Activated naive CD8-positive, alpha-beta T cell treated with anti-CD3 and anti-CD28 coated beads, Interleukin-2, amount 10 ng/mL, durations not matched to agents 7 days and 5 days (primary cell): ENCODE results near the gene SMIM23. TPM values are rescaled to one million over a fixed set of nuclear protein-coding genes. Genes with fewer than 3 reads are reported as not detected.

Experiments
- ATAC-seq: fragments of 150-1000 bp; cut with Tn5 transposase; one replicate; pipeline ENCODE4 v1.10.0; 2021; ENCODE audit warnings: low read depth, moderate library complexity
- POLR2A ChIA-PET: fragments of 350-600 bp; sonication (Branson Sonifier 250); formaldehyde crosslinking; loops from one replicate; lab custom pipeline; 2021; ENCODE audit warnings: antibody characterized with exemption; lab: Charles Lee
- DNase-seq: peaks from one replicate; pipeline ENCODE4 v3.0.0; 2021
- H3K27ac Mint-ChIP-seq: one replicate; pipeline ENCODE4 v1.8.0; 2022; ENCODE audit warnings: mild to moderate bottlenecking, mixed read lengths
- H3K27me3 Mint-ChIP-seq: one replicate; pipeline ENCODE4 v1.8.0; 2022; ENCODE audit warnings: mild to moderate bottlenecking, moderate library complexity, mixed read lengths
- H3K36me3 Mint-ChIP-seq: one replicate; pipeline ENCODE4 v1.8.0; 2021; ENCODE audit warnings: mild to moderate bottlenecking, mixed read lengths
- H3K4me1 Mint-ChIP-seq: one replicate; pipeline ENCODE4 v1.8.0; 2021; ENCODE audit warnings: mixed read lengths
- H3K4me3 Mint-ChIP-seq: one replicate; pipeline ENCODE4 v1.8.0; 2022; ENCODE audit warnings: mild to moderate bottlenecking, moderate library complexity, mixed read lengths
- H3K9me3 Mint-ChIP-seq: one replicate; pipeline ENCODE4 v1.8.0; 2021; ENCODE audit warnings: mixed read lengths
- total RNA-seq, 2 experiments: library from RNA; stranded (reverse); gene quantifications; one replicate each; pipeline ENCODE4 v1.2.3, GENCODE V29; 2021

Gene SMIM23
- total RNA-seq, 2 experiments from 2014 or later, result not detected

GRCh38 chr5:171782332-171782966, 3.2 kb upstream of the SMIM23 start:
- Mint-ChIP-seq H3K9me3 (peaks cover 1% of the 10 kb centered on the region), H3K4me1 (no peaks in the 10 kb centered on the region), H3K4me3 (no peak overlapping the region), H3K36me3 (no peaks in the 10 kb centered on the region), H3K27ac (no peak overlapping the region), H3K27me3 (peaks cover 11% of the 10 kb centered on the region)
- no peak for ATAC-seq
- POLR2A ChIA-PET, result no interaction called here
- DNase-seq, result no peak

GRCh38 chr5:171783051-171783450, 2.6 kb upstream of the SMIM23 start:
- Mint-ChIP-seq H3K4me3 (no peak overlapping the region), H3K4me1 (no peaks in the 10 kb centered on the region), H3K27me3 (peaks cover 11% of the 10 kb centered on the region), H3K36me3 (no peaks in the 10 kb centered on the region), H3K27ac (no peak overlapping the region), H3K9me3 (peaks cover 1% of the 10 kb centered on the region)
- no peak for ATAC-seq
- DNase-seq, result no peak
- POLR2A ChIA-PET, result no interaction called here

GRCh38 chr5:171789353-171789752, 3.7 kb downstream of the SMIM23 start:
- no peaks in the 10 kb centered on the region for H3K9me3 Mint-ChIP-seq
- peaks cover 1% of the 10 kb centered on the region for H3K4me1 Mint-ChIP-seq
- ATAC-seq, result no peak
- H3K27ac Mint-ChIP-seq, result no peak overlapping the region
- H3K36me3 Mint-ChIP-seq, result no peaks in the 10 kb centered on the region
- H3K4me3 Mint-ChIP-seq, result no peak overlapping the region
- POLR2A ChIA-PET, result no interaction called here
- no peak for DNase-seq
- peaks cover 17% of the 10 kb centered on the region for H3K27me3 Mint-ChIP-seq

GRCh38 chr5:171790408-171790807, 4.8 kb downstream of the SMIM23 start:
- H3K9me3 Mint-ChIP-seq, result no peaks in the 10 kb centered on the region
- ATAC-seq, result no peak
- H3K4me1 Mint-ChIP-seq, result peaks cover 1% of the 10 kb centered on the region
- H3K4me3 Mint-ChIP-seq, result no peak overlapping the region
- POLR2A ChIA-PET, result no interaction called here
- H3K27ac Mint-ChIP-seq, result no peak overlapping the region
- DNase-seq, result no peak
- H3K27me3 Mint-ChIP-seq, result peaks cover 18% of the 10 kb centered on the region
- H3K36me3 Mint-ChIP-seq, result no peaks in the 10 kb centered on the region

- DNase-seq (no peak), ATAC-seq (no peak)
- no peak overlapping the region for H3K27ac Mint-ChIP-seq
- H3K4me1 Mint-ChIP-seq, result peaks cover under 1% of the 10 kb centered on the region
- no peaks in the 10 kb centered on the region for H3K36me3 Mint-ChIP-seq
- H3K4me3 Mint-ChIP-seq, result no peak overlapping the region
- no peaks in the 10 kb centered on the region for H3K9me3 Mint-ChIP-seq
- POLR2A ChIA-PET, result no interaction called here
- peaks cover 11% of the 10 kb centered on the region for H3K27me3 Mint-ChIP-seq
Observed at GRCh38 chr5:171794470-171794960, 8.9 kb downstream of the SMIM23 start.

- ATAC-seq, result no peak
- H3K4me3 Mint-ChIP-seq, result no peak overlapping the region
- POLR2A ChIA-PET, result no interaction called here
Observed at GRCh38 chr5:171795381-171795780, 9.8 kb downstream of the SMIM23 start.

GRCh38 chr5:171796436-171796835, 10.8 kb downstream of the SMIM23 start:
- no peaks in the 10 kb centered on the region for H3K9me3 Mint-ChIP-seq
- H3K4me3 Mint-ChIP-seq, result no peak overlapping the region

More at GRCh38 chr5:171795381-171795780, 9.8 kb downstream of the SMIM23 start:
- Mint-ChIP-seq H3K4me1 (no peaks in the 10 kb centered on the region), H3K9me3 (no peaks in the 10 kb centered on the region), H3K27ac (no peak overlapping the region), H3K27me3 (peaks cover 8% of the 10 kb centered on the region), H3K36me3 (no peaks in the 10 kb centered on the region)
- DNase-seq, result no peak

GRCh38 chr5:171797543-171797942, 11.9 kb downstream of the SMIM23 start:
- Mint-ChIP-seq H3K27ac (no peak overlapping the region), H3K27me3 (peaks cover 4% of the 10 kb centered on the region), H3K4me3 (no peak overlapping the region), H3K36me3 (no peaks in the 10 kb centered on the region), H3K9me3 (no peaks in the 10 kb centered on the region), H3K4me1 (no peaks in the 10 kb centered on the region)
- no peak for ATAC-seq
- POLR2A ChIA-PET, result no interaction called here
- no peak for DNase-seq

More at GRCh38 chr5:171796436-171796835, 10.8 kb downstream of the SMIM23 start:
- POLR2A ChIA-PET, result no interaction called here
- DNase-seq, result no peak
- no peak for ATAC-seq
- Mint-ChIP-seq H3K27me3 (peaks cover 4% of the 10 kb centered on the region), H3K27ac (no peak overlapping the region), H3K4me1 (no peaks in the 10 kb centered on the region), H3K36me3 (no peaks in the 10 kb centered on the region)

- H3K9me3 Mint-ChIP-seq, result no peaks in the 10 kb centered on the region
- DNase-seq (no peak), ATAC-seq (no peak)
- H3K4me3 Mint-ChIP-seq, result no peak overlapping the region
- H3K4me1 Mint-ChIP-seq, result no peaks in the 10 kb centered on the region
- H3K27ac Mint-ChIP-seq, result no peak overlapping the region
- POLR2A ChIA-PET, result no interaction called here
- H3K36me3 Mint-ChIP-seq, result no peaks in the 10 kb centered on the region
- H3K27me3 Mint-ChIP-seq, result peaks cover 4% of the 10 kb centered on the region
Observed at GRCh38 chr5:171798418-171798817, 12.8 kb downstream of the SMIM23 start.

GRCh38 chr5:171801839-171802238, 16.2 kb downstream of the SMIM23 start:
- H3K4me3 Mint-ChIP-seq, result no peak overlapping the region
- POLR2A ChIA-PET, result no interaction called here

GRCh38 chr5:171805746-171806145, 20.1 kb downstream of the SMIM23 start:
- no peak overlapping the region for H3K4me3 Mint-ChIP-seq
- no peak overlapping the region for H3K27ac Mint-ChIP-seq
- peaks cover 3% of the 10 kb centered on the region for H3K9me3 Mint-ChIP-seq
- ATAC-seq (no peak), DNase-seq (no peak)
- peaks cover 4% of the 10 kb centered on the region for H3K4me1 Mint-ChIP-seq
- peaks cover 40% of the 10 kb centered on the region for H3K27me3 Mint-ChIP-seq
- peaks cover 1% of the 10 kb centered on the region for H3K36me3 Mint-ChIP-seq
- POLR2A ChIA-PET, result no interaction called here

More at GRCh38 chr5:171801839-171802238, 16.2 kb downstream of the SMIM23 start:
- Mint-ChIP-seq H3K36me3 (no peaks in the 10 kb centered on the region), H3K27me3 (peaks cover 23% of the 10 kb centered on the region), H3K4me1 (no peaks in the 10 kb centered on the region), H3K27ac (no peak overlapping the region), H3K9me3 (no peaks in the 10 kb centered on the region)
- ATAC-seq (no peak), DNase-seq (no peak)

- Mint-ChIP-seq H3K4me1 (peaks cover 4% of the 10 kb centered on the region), H3K4me3 (peak overlapping the region; percentile 26), H3K9me3 (peaks cover 3% of the 10 kb centered on the region)
Observed at GRCh38 chr5:171806976-171807747, 21.5 kb downstream of the SMIM23 start.

GRCh38 chr5:171808453-171808852, 22.8 kb downstream of the SMIM23 start:
- Mint-ChIP-seq H3K4me1 (peaks cover 4% of the 10 kb centered on the region), H3K27ac (no peak overlapping the region), H3K36me3 (peaks cover 1% of the 10 kb centered on the region), H3K27me3 (peaks cover 40% of the 10 kb centered on the region), H3K4me3 (no peak overlapping the region), H3K9me3 (peaks cover 5% of the 10 kb centered on the region)
- POLR2A ChIA-PET, result no interaction called here
- ATAC-seq (no peak), DNase-seq (no peak)

More at GRCh38 chr5:171806976-171807747, 21.5 kb downstream of the SMIM23 start:
- Mint-ChIP-seq H3K36me3 (peaks cover 1% of the 10 kb centered on the region), H3K27ac (no peak overlapping the region), H3K27me3 (peaks cover 40% of the 10 kb centered on the region)
- no peak for ATAC-seq
- POLR2A ChIA-PET, result no interaction called here
- no peak for DNase-seq

GRCh38 chr5:171808951-171809350, 23.3 kb downstream of the SMIM23 start:
- no peak for ATAC-seq
- Mint-ChIP-seq H3K9me3 (peaks cover 5% of the 10 kb centered on the region), H3K4me1 (peaks cover 4% of the 10 kb centered on the region), H3K27ac (no peak overlapping the region), H3K27me3 (peaks cover 40% of the 10 kb centered on the region), H3K36me3 (peaks cover 1% of the 10 kb centered on the region), H3K4me3 (no peak overlapping the region)
- POLR2A ChIA-PET, result no interaction called here
- DNase-seq, result no peak
